HCT116 (cell line): Measurements from ENCODE around the gene TMEM169. TPM values are rescaled to one million over a fixed set of nuclear protein-coding genes. Genes with fewer than 3 reads are reported as not detected.

Source experiments
- ATAC-seq: fragments of 200-7000 bp; cut with Tn5 transposase; 2 replicates; pipeline ENCODE4 v1.9.1; 2020; ENCODE audit warnings: mild to moderate bottlenecking, moderate library complexity
- BruUV-seq: library from RNA; stranded (reverse); fragments of 400-500 nt; replicated peaks from 2 replicates; lab custom pipeline; 2021; lab: Mats Ljungman, UMichigan
- CTCF ChIA-PET: fragments of 300-600 bp; sonication (Branson Sonifier 250); formaldehyde crosslinking; loops from one replicate; lab custom pipeline; 2021; ENCODE audit warnings: antibody characterized with exemption; lab: Charles Lee
- POLR2A ChIA-PET: fragments of 300-600, 350-600 bp; sonication (Branson Sonifier 250); formaldehyde crosslinking; loops from one replicate; lab custom pipeline; 2021; ENCODE audit warnings: antibody characterized with exemption; lab: Charles Lee
- RAD21 ChIA-PET, 2 experiments: fragments of 300-600 bp; sonication (Branson Sonifier 250); formaldehyde crosslinking; loops; one replicate each; lab custom pipeline; 2023; ENCODE audit warnings: low total read pairs in 2 of 2; ENCODE audit not compliant: uncharacterized antibody in 2 of 2, unreplicated experiment in 2 of 2, low non-redundant PET in 1 of 2; lab: Charles Lee
- DNase-seq: peaks from one replicate; pipeline ENCODE4 v3.0.0-alpha.2; 2010; ENCODE audit warnings: low read depth, low spot score
- H2AFZ ChIP-seq: fragments of 200-600 bp; shearing (Covaris generic), sonication (generic); 2 replicates; pipeline ENCODE4 v1.6.1; 2017; ENCODE audit warnings: low read depth, mixed run types, mixed read lengths, antibody characterized with exemption, low read length; ENCODE audit not compliant: poor library complexity, severe bottlenecking
- H3K27ac ChIP-seq: 2 replicates; pipeline ENCODE4 v1.5.1; 2012; ENCODE audit warnings: low read depth, low read length
- H3K27me3 ChIP-seq: fragments of 200-600 bp; sonication (generic); 2 replicates; pipeline ENCODE4 v1.6.1; 2016; ENCODE audit warnings: mixed run types, low read length, mixed read lengths; ENCODE audit not compliant: insufficient read depth
- H3K36me3 ChIP-seq, 2 experiments: fragments of 200-500 bp in 1 of 2; fragments of 200-600 bp in 1 of 2; sonication (Bioruptor generic) in 1 of 2; sonication (generic) in 1 of 2; 2 replicates each; pipeline versions ENCODE4 v1.5.1 to v1.6.1; 2014 to 2016; ENCODE audit warnings: low read length in 2 of 2, inconsistent platforms in 1 of 2, mixed read lengths in 1 of 2, mixed run types in 1 of 2; ENCODE audit not compliant: insufficient read depth in 2 of 2, control insufficient read depth in 1 of 2
- H3K4me1 ChIP-seq, 2 experiments: fragments of 200-600 bp in 1 of 2; sonication (generic) in 1 of 2; 2 replicates each; pipeline versions ENCODE4 v1.5.1 to v1.6.1; 2012 to 2017; ENCODE audit warnings: low read length in 2 of 2, inconsistent platforms in 1 of 2, mild to moderate bottlenecking in 1 of 2, mixed read lengths in 1 of 2, mixed run types in 1 of 2, moderate library complexity in 1 of 2; ENCODE audit not compliant: insufficient read depth in 2 of 2, control insufficient read depth in 1 of 2
- H3K4me2 ChIP-seq: fragments of 200-600 bp; sonication (generic); 2 replicates; pipeline ENCODE4 v1.6.1; 2017; ENCODE audit warnings: mixed run types, low read length, mixed read lengths
- H3K4me3 ChIP-seq, 2 experiments: fragments of 200-600 bp in 1 of 2; sonication (generic) in 1 of 2; replicated peaks in 1 of 2; 2 replicates each; pipeline ENCODE4 v1.5.1; 2011 to 2016; ENCODE audit warnings: low read length in 2 of 2, control low read depth in 1 of 2, low read depth in 1 of 2, mild to moderate bottlenecking in 1 of 2, mixed read lengths in 1 of 2, mixed run types in 1 of 2
- H3K79me2 ChIP-seq: fragments of 200-600 bp; sonication (generic); 2 replicates; pipeline ENCODE4 v1.6.1; 2017; ENCODE audit warnings: mild to moderate bottlenecking, mixed run types, low read length, moderate library complexity, mixed read lengths; ENCODE audit not compliant: insufficient read depth
- H3K9ac ChIP-seq: fragments of 200-600 bp; sonication (generic); 2 replicates; pipeline ENCODE4 v1.6.1; 2016; ENCODE audit warnings: low read length, mixed read lengths
- H3K9me2 ChIP-seq: fragments of 200-600 bp; sonication (generic), shearing (Covaris generic); 2 replicates; pipeline ENCODE4 v1.6.1; 2017; ENCODE audit warnings: mixed run types, mild to moderate bottlenecking, moderate library complexity; ENCODE audit not compliant: insufficient read depth
- H3K9me3 ChIP-seq, 2 experiments: fragments of 200-500 bp in 1 of 2; fragments of 200-600 bp in 1 of 2; sonication (Bioruptor generic) in 1 of 2; sonication (generic) in 1 of 2; 2 replicates each; pipeline ENCODE4 v1.6.1; 2014 to 2017; ENCODE audit warnings: low read length in 2 of 2, mixed read lengths in 2 of 2, inconsistent platforms in 1 of 2, low read depth in 1 of 2, mild to moderate bottlenecking in 1 of 2, mixed run types in 1 of 2, moderate library complexity in 1 of 2; ENCODE audit not compliant: control insufficient read depth in 1 of 2, insufficient read depth in 1 of 2
- H4K20me1 ChIP-seq: fragments of 200-600 bp; sonication (generic), shearing (Covaris generic); 2 replicates; pipeline ENCODE4 v1.6.1; 2017; ENCODE audit warnings: mixed run types, mild to moderate bottlenecking, moderate library complexity; ENCODE audit not compliant: insufficient read depth
- EGR1 ChIP-seq: IDR thresholded peaks from 2 replicates; pipeline ENCODE4 v1.6.1; 2012; ENCODE audit warnings: low read depth
- JUND ChIP-seq: IDR thresholded peaks from 2 replicates; pipeline ENCODE4 v1.6.1; 2012
- POLR2AphosphoS5 ChIP-seq: IDR thresholded peaks from 2 replicates; pipeline ENCODE4 v1.6.1; 2011; ENCODE audit warnings: mild to moderate bottlenecking, low read depth, low read length, moderate library complexity
- SP1 ChIP-seq: IDR thresholded peaks from 2 replicates; pipeline ENCODE4 v1.6.1; 2012; ENCODE audit warnings: low read depth
- SRF ChIP-seq: IDR thresholded peaks from 2 replicates; pipeline ENCODE4 v1.6.1; 2012; ENCODE audit warnings: low read depth
- TCF7L2 ChIP-seq: IDR thresholded peaks from 2 replicates; pipeline ENCODE4 v1.7.0; 2011; ENCODE audit warnings: borderline replicate concordance, inconsistent platforms; ENCODE audit not compliant: insufficient read depth, insufficient read length; ENCODE audit errors: extremely low read depth
- ZNF274 ChIP-seq: fragments of 200-500 bp; sonication (Bioruptor generic); IDR thresholded peaks from 2 replicates; pipeline ENCODE4 v1.6.1; 2014; ENCODE audit warnings: mild to moderate bottlenecking, low read depth, low read length, inconsistent platforms
- intact Hi-C: fragments of 100-400 bp; cut with micrococcal nuclease; formaldehyde crosslinking; loops from 2 replicates; pipeline ENCODE4 v1.10.0; 2022
- total RNA-seq: library from RNA; stranded (reverse); gene quantifications from one replicate; pipeline ENCODE4 v1.2.1, GENCODE V29; 2021; ENCODE audit not compliant: unreplicated experiment

TMEM169 gene
- total RNA-seq, 1 experiment from 2014 or later = 0.42 TPM

DNA sequence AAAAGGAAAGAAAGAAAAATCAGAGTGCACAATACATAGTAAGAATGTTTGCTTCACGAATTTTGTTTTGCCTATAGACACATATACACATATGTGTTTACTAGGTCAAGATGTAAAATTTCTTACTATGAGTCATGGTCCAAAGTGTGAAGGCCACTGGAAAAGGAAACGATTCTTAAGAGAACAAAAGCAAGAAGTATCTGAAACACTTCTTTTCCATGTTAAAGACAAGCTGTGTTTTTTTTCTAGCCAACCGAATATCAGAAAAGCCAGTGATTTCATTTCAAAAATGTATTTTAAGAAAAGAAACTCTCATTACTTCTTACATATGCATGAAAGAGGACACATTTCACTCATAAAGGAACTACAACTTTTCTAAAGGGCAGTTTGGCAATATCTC lies 25.0 kb upstream of the TMEM169 start:
- no peak for TF ChIP-seq POLR2AphosphoS5
- no peak for TF ChIP-seq TCF7L2
- no peak for TF ChIP-seq ZNF274
- no peak for TF ChIP-seq EGR1
- no peak for TF ChIP-seq SP1
- no peaks in the 10 kb centered on the region for H3K9me3 ChIP-seq
- H3K9me2 ChIP-seq = no peaks in the 10 kb centered on the region
- POLR2A ChIA-PET = no interaction called here
- no peak overlapping the region for H3K4me2 ChIP-seq
- RAD21 ChIA-PET = no interaction called here
- 0 out of 4 replicates have a peak, but pooled peaks cover 0 to 2% of the 10 kb centered on the region in 2 experiments for H3K36me3 ChIP-seq
- H3K27ac ChIP-seq = no peak overlapping the region
- no TSS peak for BruUV-seq
- DNase-seq = no peak
- H3K27me3 ChIP-seq = no peaks in the 10 kb centered on the region
- no peak for ATAC-seq
- H3K4me3 ChIP-seq = no peak overlapping the region
- CTCF ChIA-PET = no interaction called here
- no peak overlapping the region for H3K9ac ChIP-seq
- intact Hi-C loops = no loop called here
- H4K20me1 ChIP-seq = no peaks in the 10 kb centered on the region
- H3K4me1 ChIP-seq = peaks cover 7 to 18% of the 10 kb centered on the region in 2 experiments; a peak in 3 of 4 replicates
- no peak overlapping the region for H2AFZ ChIP-seq
- no peaks in the 10 kb centered on the region for H3K79me2 ChIP-seq

GRCh38 chr2:216057688-216058193 lies 24.0 kb upstream of the TMEM169 start:
- RAD21 ChIA-PET = no interaction called here

More at GRCh38 chr2:216057688-216058193, 24.0 kb upstream of the TMEM169 start:
- Histone ChIP-seq H3K9ac (no peak overlapping the region), H3K4me1 (peaks cover 7 to 18% of the 10 kb centered on the region in 2 experiments; a peak in 3 of 4 replicates), H3K27me3 (no peaks in the 10 kb centered on the region), H2AFZ (no peak overlapping the region), H3K9me3 (no peaks in the 10 kb centered on the region), H3K36me3 (0 out of 4 replicates have a peak, but pooled peaks cover 0 to 3% of the 10 kb centered on the region in 2 experiments), H3K4me3 (no peak overlapping the region), H3K4me2 (peak overlapping the region; percentile 53), H3K79me2 (no peaks in the 10 kb centered on the region), H3K9me2 (no peaks in the 10 kb centered on the region), H4K20me1 (no peaks in the 10 kb centered on the region), H3K27ac (peak overlapping the region; percentile 23; the same call in 1 of the 2 replicates)
- intact Hi-C loops = no loop called here
- peak; percentile 75 for ATAC-seq
- peak; percentile 13 for DNase-seq
- TF ChIP-seq SP1 (peak; percentile 46; the same call in 1 of the 2 replicates), SRF (no peak; the same call in 1 of the 2 replicates), JUND (0 out of 2 replicates have a peak, but pooled peaks have one; percentile 24)
- no TSS peak for BruUV-seq
- ChIA-PET CTCF (interaction anchor here (1.7 kb wide), 1 partner anchor 24 kb away, joined by 6 read pairs; no protein-coding TSS in a partner anchor), POLR2A (no interaction called here)
